ENCODE results near the gene ELOVL1. TPM values are rescaled to one million over a fixed set of nuclear protein-coding genes. Genes with fewer than 3 reads are reported as not detected.

ELOVL1 gene
- total RNA-seq, 1 donor from 2014 or later, result 39.9 TPM

DNA sequence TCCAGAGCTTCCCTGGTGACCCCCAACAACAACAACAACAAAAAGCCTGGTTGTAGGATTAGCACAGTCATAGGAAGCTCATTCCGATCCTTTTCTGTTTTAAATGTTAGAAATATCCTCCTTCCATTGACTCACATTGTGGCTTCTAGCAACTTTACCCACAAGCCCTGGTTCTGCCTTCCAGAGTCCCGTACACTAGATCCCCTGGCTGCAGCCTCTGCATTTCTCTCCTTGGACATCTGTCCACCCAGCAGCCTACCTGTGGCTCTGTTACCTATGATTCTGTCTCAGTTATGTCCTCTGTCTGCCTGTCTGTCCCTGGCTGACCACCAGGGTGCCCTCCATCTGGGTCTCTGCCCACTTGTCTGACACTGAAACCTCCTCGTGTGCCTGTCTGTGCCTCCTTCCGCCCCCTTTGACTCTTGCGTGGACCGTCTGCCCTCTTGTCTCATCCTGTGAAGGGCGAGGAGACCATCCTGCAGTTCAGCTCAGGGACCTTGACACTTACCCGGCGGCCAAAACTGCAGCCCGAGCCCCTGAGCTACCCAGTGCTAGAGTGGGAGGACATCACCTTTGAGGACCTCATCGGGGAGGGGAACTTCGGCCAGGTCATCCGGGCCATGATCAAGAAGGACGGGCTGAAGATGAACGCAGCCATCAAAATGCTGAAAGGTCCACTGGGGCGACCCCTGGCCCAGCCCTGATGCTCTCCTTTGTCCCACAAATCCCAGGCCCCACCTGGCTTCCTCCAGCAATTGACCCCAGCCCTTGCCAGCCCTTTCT, 50.9 kb downstream of the ELOVL1 start:
- Histone ChIP-seq H3K27me3 (no peaks in the 10 kb centered on the region), H3K4me3 (no peak overlapping the region), H3K27ac (no peak overlapping the region), H3K4me1 (no peaks in the 10 kb centered on the region), H3K9me3 (no peaks in the 10 kb centered on the region), H3K36me3 (no peaks in the 10 kb centered on the region)
- DNase-seq (ENCODE audit: low spot score in 2 of 2), result no peak
- intact Hi-C loops (cut with DNase I), result no loop called here
- TF ChIP-seq, protein P1, sequence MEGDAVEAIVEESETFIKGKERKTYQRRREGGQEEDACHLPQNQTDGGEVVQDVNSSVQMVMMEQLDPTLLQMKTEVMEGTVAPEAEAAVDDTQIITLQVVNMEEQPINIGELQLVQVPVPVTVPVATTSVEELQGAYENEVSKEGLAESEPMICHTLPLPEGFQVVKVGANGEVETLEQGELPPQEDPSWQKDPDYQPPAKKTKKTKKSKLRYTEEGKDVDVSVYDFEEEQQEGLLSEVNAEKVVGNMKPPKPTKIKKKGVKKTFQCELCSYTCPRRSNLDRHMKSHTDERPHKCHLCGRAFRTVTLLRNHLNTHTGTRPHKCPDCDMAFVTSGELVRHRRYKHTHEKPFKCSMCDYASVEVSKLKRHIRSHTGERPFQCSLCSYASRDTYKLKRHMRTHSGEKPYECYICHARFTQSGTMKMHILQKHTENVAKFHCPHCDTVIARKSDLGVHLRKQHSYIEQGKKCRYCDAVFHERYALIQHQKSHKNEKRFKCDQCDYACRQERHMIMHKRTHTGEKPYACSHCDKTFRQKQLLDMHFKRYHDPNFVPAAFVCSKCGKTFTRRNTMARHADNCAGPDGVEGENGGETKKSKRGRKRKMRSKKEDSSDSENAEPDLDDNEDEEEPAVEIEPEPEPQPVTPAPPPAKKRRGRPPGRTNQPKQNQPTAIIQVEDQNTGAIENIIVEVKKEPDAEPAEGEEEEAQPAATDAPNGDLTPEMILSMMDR (IDR thresholded peaks at IDR 0.05), result no peak

DNA sequence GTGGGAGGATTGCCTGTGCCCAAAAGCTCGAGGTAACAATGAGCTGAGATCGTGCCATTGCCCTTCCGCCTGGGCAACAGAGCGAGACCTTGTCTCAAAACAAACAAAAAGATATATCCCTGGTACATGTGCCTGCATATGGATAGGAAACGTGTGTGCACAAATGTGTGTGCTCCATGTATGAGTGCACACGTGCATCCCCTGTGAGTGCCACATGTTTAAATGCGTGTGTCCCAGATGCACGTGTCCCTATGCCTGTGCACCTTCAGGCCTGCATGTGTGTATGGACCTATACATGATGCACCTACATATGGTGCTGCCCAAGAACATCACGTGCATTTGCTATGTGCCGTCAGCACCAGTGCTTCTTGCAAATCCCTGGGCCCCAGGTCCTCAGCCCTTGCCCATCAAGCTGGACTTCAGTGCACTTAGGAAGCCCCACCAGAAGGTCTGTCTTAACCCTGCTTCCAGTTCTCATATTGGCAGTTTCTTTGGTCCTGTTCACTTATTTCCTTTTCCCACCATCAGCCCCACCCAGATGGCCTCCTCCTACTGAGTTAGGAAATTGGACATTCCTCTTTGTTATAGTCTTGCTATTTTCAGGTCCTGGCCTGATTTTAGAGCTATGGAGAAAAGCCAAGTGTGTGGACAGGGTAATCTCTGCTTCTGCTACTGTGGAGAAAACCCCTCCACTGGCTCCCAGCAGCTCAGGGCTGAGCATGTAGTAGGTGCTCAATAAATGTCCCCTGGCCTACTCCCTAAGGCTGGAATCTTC, 51.7 kb downstream of the ELOVL1 start:
- no peak for DNase-seq (ENCODE audit: low spot score in 2 of 2)
- H3K36me3 ChIP-seq, result no peaks in the 10 kb centered on the region
- no peaks in the 10 kb centered on the region for H3K4me1 ChIP-seq
- H3K9me3 ChIP-seq, result no peaks in the 10 kb centered on the region
- intact Hi-C loops (cut with DNase I), result no loop called here
- no peak overlapping the region for H3K4me3 ChIP-seq
- no peak overlapping the region for H3K27ac ChIP-seq
- TF ChIP-seq, protein P1 (IDR thresholded peaks at IDR 0.05), result no peak
- H3K27me3 ChIP-seq, result no peaks in the 10 kb centered on the region

DNA sequence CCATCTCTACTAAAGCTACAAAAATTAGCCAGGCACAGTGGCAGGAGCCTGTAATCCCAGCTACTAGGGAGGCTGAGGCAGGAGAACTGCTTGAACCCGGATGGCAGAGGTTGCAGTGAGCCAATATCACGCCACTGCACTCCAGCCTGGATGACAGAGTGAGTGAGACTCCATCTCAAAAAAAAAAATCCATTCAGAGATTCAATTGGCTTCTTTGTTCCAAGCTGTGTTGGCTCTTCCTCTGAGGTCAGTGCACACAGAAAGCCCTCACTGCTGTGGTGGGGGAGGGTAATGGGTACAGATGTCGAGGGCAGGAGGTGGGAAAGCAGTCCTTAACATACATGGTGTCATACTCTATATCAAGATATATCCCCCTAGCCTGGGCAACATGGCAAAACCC, 52.3 kb downstream of the ELOVL1 start:
- H3K27me3 ChIP-seq, result no peaks in the 10 kb centered on the region
- no peaks in the 10 kb centered on the region for H3K36me3 ChIP-seq
- H3K9me3 ChIP-seq, result no peaks in the 10 kb centered on the region
- DNase-seq (ENCODE audit: low spot score in 2 of 2), result no peak
- intact Hi-C loops (cut with DNase I), result no loop called here
- TF ChIP-seq, protein P1 (IDR thresholded peaks at IDR 0.05), result no peak
- no peak overlapping the region for H3K4me3 ChIP-seq
- H3K4me1 ChIP-seq, result no peaks in the 10 kb centered on the region
- no peak overlapping the region for H3K27ac ChIP-seq

DNA sequence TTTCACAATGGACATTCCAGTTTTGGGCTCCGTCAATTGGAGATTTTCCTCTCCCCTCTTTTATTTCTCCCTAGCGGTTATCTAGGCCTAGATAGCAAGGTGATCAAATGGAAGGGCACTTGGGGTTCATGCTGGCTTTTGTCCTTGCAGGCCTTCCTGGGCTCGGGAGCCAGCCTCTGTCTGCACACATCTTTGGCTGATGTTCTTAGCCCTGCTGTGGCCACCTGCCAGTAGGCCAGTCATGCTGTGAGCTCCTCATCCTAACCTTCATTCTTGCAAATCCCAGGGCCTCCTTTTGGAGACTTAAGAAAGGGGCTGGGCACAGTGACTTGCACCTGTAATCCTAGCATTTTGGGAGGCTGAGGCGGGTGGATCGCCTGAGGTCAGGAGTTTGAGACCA, 53.6 kb downstream of the ELOVL1 start:
- Histone ChIP-seq H3K4me1 (no peaks in the 10 kb centered on the region), H3K9me3 (no peaks in the 10 kb centered on the region), H3K4me3 (no peak overlapping the region), H3K27ac (no peak overlapping the region), H3K27me3 (no peaks in the 10 kb centered on the region), H3K36me3 (no peaks in the 10 kb centered on the region)
- no peak for DNase-seq (ENCODE audit: low spot score in 2 of 2)
- intact Hi-C loops (cut with DNase I), result no loop called here
- TF ChIP-seq, protein P1 (IDR thresholded peaks at IDR 0.05), result no peak

DNA sequence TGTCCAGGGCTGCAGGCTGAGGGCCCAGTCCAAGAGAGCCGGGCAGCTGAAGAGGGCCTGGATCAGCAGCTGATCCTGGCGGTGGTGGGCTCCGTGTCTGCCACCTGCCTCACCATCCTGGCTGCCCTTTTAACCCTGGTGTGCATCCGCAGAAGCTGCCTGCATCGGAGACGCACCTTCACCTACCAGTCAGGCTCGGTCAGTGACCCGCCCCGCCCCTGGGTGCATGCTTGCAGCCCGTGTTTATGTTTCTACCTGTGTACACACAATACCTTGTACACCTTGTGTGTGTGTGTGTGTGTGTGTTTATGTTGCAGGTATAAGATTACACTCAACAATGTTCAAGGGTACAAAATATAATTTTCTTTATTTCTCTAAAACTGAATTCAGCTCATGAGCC, 54.0 kb downstream of the ELOVL1 start:
- Histone ChIP-seq H3K27me3 (no peaks in the 10 kb centered on the region), H3K36me3 (no peaks in the 10 kb centered on the region), H3K9me3 (no peaks in the 10 kb centered on the region), H3K4me3 (no peak overlapping the region), H3K4me1 (no peaks in the 10 kb centered on the region), H3K27ac (no peak overlapping the region)
- intact Hi-C loops (cut with DNase I), result no loop called here
- TF ChIP-seq, protein P1 (IDR thresholded peaks at IDR 0.05), result no peak
- DNase-seq (ENCODE audit: low spot score in 2 of 2), result no peak

Other genes with a start within 250 kb of the ELOVL1 start
- 22.1 TPM for gene EBNA1BP2, start 195.7 kb downstream of the ELOVL1 start, total RNA-seq
- not detected for gene CFAP57, start 195.7 kb downstream of the ELOVL1 start, total RNA-seq
- gene TMEM125, start 98.0 kb downstream of the ELOVL1 start, total RNA-seq, result not detected
- gene C1orf210, start 82.4 kb downstream of the ELOVL1 start, total RNA-seq, result not detected
- gene TIE1, start 67.0 kb downstream of the ELOVL1 start, total RNA-seq, result 120 TPM
- gene MPL, start 30.2 kb downstream of the ELOVL1 start, total RNA-seq, result not detected
- gene CDC20, start 9.0 kb downstream of the ELOVL1 start, total RNA-seq, result not detected
- 15.3 TPM for gene MED8, start 21.8 kb upstream of the ELOVL1 start, total RNA-seq
- gene SZT2, start 21.9 kb upstream of the ELOVL1 start, total RNA-seq, result 35.9 TPM
- gene HYI, start 85.9 kb upstream of the ELOVL1 start, total RNA-seq, result 56.4 TPM
- 43.6 TPM for gene PTPRF, start 162.9 kb upstream of the ELOVL1 start, total RNA-seq

All from ascending aorta (tissue), 2 donors.